GM12873 (cell line): ENCODE results near the gene DBN1.

ENCODE experiments used
- TF ChIP-seq, protein P1 (sequence below): IDR thresholded peaks from 2 replicates; pipeline ENCODE4 v1.5.1; 2012; ENCODE audit warnings: low read depth, mild to moderate bottlenecking, moderate library complexity, low read length, control low read depth; ENCODE audit not compliant: insufficient read depth; ENCODE audit errors: missing control alignments

Gene DBN1

DNA sequence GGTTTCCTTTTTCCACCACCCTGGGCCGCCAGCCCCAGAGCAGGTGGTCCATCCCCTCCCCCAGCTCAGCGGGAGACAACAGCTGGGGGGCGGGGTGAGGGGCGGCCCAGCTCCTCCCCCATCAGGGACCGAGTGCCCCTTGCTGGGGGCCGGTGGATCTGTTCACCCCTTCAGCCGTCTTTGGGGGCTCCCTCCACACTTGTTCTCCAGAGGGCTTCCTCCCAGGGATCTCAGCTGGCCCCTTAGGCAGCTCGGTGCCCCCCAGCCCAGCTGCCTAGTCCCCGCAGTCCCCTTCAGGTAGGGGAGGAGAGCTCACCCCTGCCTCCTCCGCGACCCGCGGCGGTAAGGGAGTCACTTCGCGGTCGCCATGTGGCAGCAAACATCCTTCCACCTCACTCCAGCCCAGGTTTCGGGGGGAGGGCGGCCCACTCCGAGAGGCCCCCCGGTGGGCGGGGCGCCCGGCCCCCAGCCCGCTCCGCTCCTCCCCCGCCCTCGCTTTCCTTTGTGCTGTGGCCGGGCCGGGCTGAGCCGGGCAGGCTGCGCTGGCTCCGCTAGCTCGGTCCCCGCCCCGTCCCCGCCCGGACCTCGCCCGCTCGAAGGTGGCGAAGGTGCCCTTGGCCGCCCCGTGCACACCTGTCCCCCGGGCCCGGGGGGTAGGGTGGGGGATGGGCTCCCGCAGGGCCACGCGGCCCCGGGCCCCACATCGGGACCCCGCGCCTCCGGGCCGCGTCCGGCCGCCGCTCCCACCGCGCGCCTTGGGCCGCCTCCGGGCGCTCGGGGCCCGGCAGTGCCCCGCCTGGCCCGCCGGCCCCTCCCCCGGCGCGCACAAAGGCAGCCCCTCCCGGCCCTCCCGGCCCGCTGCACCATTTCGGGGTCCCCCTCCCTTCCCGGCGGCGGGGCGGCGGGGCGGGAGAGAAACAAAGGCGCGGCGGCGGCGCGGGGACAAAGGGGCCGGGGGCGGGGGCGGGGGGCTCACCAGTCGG is 683 bp downstream of the DBN1 start:
- TF ChIP-seq, protein P1, sequence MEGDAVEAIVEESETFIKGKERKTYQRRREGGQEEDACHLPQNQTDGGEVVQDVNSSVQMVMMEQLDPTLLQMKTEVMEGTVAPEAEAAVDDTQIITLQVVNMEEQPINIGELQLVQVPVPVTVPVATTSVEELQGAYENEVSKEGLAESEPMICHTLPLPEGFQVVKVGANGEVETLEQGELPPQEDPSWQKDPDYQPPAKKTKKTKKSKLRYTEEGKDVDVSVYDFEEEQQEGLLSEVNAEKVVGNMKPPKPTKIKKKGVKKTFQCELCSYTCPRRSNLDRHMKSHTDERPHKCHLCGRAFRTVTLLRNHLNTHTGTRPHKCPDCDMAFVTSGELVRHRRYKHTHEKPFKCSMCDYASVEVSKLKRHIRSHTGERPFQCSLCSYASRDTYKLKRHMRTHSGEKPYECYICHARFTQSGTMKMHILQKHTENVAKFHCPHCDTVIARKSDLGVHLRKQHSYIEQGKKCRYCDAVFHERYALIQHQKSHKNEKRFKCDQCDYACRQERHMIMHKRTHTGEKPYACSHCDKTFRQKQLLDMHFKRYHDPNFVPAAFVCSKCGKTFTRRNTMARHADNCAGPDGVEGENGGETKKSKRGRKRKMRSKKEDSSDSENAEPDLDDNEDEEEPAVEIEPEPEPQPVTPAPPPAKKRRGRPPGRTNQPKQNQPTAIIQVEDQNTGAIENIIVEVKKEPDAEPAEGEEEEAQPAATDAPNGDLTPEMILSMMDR, result no peak

DNA sequence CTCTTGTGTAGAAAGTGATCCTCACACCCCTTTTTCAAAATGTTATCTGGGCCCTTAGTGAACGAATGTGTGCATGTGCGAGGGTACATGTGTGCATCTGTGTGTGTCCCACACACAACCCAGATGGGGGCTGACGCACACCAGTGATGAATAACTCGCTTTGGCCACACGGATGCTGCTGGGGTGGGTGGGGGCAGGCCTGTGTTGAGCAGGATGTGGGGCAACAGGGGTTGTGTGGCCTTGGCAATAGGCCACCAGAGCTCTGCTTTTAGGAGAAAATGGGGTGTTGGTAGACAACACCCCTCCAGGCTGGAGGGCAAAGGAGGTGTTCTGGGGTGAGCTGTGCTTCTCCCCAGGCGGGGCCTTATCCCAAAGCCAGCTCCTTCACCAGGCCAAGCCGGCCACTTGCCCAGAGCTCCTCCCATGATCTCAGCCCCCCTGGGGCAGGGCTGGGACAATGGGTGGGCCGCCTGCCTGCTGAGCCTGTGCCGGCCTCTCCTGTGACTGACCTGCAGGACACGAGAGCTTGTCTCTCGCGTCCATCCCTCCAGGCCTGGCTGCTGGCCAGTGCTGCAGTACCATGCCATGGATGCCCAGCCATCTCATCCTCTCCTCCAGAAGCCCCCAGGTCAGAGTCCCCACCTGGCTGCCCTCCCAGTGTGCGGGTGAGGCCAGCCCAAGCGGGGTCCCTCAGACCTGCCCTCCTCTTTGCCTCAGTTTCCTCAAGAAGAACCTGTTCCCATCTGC is 1.7 kb downstream of the DBN1 start:
- TF ChIP-seq, protein P1, result no peak

DNA sequence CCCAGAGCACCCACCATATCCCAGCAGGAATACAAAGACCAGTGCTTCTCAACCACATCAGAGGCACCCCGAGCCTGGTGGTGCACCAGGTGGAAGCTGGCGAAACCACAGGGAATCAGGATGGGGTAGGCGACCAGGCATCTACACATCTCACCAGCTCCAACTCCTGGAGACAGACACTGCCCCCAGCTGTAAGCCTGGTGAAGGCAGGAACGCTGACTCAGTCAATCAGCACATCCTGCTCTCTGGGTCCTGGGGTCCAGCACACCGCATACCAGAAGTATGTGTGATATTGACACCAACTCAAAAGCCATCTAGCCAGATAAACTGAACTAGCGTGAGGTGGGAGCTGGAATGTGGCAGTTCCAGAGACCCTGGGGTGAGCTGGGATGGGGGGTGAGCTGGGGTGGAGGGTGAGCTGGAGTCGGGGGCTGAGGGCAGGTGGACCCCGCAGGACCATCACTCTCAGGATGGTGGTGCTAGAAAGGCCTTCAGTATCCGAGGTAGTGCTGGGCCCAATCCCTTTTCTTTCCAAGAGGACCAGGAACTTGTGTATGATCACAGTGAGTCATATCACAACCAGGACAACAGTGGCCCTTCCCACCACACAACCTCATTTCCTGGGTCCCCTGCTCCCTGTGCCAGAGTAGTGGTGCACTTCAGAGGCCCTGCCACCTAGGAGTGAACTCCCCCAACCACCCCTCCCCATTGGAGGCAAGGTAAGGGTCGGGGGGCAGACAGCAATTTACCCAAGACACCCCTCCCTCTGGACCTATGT is 2.5 kb downstream of the DBN1 start:
- TF ChIP-seq, protein P1, result no peak

DNA sequence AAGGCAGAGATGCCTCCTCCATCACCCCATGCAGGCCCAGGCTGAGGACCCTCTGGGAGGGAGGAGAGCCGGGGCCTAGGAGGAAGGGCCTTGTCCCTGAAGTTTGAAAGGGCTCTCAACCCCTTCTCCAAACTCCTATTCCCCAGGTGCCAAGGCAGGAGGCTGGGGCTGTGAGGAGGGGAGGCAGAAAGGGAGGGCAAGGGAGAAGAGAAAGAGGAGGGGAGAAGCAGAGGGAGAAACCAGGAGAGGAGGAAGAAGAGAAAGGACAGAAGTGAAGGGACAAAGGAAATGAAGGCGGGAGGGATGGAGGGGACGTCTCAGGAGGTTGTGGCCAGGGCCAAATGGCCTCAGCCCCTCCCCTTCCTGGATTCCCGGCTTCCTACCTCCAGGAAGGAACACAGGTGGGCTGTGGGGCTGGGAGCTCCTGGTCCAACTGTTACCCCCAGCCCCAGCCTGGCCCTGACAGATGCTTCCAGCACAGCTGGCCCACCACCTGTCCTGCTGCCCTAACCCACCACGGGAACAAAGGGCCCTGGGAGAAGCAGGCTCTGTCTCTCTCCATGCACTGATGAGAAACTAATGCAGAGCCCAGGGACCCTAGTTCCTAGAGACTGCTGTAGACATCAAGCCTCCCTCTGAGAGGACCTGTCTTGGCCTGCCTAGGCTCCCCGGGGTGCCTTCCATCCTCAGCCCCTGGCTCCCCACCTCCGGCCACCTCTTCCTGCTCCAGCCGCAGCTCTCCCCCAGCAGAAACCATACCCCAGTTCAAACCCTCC is 3.5 kb downstream of the DBN1 start:
- TF ChIP-seq, protein P1, result no peak

DNA sequence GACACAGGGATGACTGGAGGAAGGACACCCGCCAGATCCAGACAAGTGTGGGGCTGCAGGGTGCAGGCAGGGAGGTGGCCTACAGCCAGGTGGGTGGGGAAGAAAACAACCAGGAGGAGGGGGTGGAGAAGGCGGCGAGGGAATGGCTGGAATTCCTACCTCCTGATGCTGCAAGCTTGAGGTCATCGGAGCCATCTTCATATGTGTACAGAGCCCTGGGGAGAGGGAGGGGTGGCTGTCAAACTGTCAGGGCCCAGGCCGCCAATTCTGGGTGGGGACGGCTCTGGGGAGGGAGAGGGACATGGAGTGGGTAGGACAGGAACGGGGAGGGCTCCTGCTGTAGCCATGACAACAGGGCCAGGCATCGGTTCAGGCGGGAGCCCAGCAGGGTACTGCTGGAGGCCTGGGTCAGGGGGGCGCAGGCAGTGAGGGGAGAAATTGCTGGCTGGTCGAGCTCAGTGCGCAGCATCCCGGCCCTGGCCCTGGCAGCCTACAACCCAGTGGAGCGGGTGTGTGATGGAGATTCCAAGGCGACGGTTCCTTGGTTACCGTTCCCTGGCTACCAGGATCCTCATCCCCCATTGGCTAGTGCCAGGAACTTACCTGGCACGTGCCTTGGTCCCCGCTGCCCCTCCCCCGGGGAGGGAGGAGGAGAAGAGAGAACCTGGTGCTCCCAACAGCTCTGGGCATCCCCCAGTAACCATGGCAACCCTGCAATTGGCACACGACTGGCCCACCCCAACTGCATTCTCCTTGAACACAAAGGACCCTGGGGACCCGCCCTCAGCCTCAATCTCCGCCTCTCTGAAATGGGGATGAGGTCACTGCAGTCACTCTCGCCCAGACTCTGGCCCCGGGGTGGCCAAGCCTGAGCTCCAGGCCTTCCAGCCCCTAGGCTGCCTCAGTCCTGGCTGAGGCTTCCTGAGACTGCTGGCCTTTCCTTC is 4.5 kb downstream of the DBN1 start:
- TF ChIP-seq, protein P1, result no peak

DNA sequence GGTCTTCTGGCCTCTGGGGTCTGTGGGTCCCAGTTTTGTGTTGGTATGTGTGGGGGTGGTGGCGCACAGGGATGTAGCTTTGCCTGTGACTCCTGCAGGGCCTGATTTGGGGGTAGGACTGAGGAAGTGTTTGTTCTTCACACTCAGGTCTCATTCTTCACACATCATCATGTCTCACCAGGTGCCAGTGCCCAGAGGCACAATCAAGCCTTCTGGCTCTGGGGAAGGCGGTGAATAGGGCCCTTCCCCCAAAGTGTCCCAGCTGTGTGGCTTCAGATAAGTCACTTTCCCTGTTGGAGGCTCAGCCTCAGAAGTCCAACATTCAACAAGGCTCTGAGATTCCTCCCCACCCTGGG is 5.1 kb downstream of the DBN1 start:
- TF ChIP-seq, protein P1, result no peak
